WI38 (cell line): ENCODE measurements around the gene RHBDF2.

Source experiments
- H3K4me3 ChIP-seq: 2 replicates; pipeline ENCODE4 v1.5.1; 2011; ENCODE audit warnings: low read depth, mild to moderate bottlenecking, control low read depth, low read length
- CTCF ChIP-seq: IDR thresholded peaks from 2 replicates; pipeline ENCODE4 v1.5.1; 2012; ENCODE audit warnings: low read depth, mild to moderate bottlenecking, control low read depth, low read length

Gene RHBDF2

GRCh38 chr17:76478097-76478496, 23.1 kb downstream of the RHBDF2 start:
- no peak for TF ChIP-seq CTCF
- no peak overlapping the region for H3K4me3 ChIP-seq

- TF ChIP-seq CTCF, result no peak
- no peak overlapping the region for H3K4me3 ChIP-seq
Measured at GRCh38 chr17:76477576-76477975, 23.6 kb downstream of the RHBDF2 start.

- no peak for TF ChIP-seq CTCF
- H3K4me3 ChIP-seq, result no peak overlapping the region
Measured at GRCh38 chr17:76476736-76477135, 24.5 kb downstream of the RHBDF2 start.

- TF ChIP-seq CTCF, result no peak
- H3K4me3 ChIP-seq, result no peak overlapping the region
Measured at GRCh38 chr17:76475302-76475701, 25.9 kb downstream of the RHBDF2 start.

- TF ChIP-seq CTCF, result no peak
- no peak overlapping the region for H3K4me3 ChIP-seq
Measured at GRCh38 chr17:76474894-76475293, 26.3 kb downstream of the RHBDF2 start.

- no peak for TF ChIP-seq CTCF
- H3K4me3 ChIP-seq, result no peak overlapping the region
Measured at GRCh38 chr17:76474238-76474637, 27.0 kb downstream of the RHBDF2 start.

- no peak; the same call in 1 of the 2 replicates for TF ChIP-seq CTCF
Measured at GRCh38 chr17:76473541-76473985, 27.7 kb downstream of the RHBDF2 start.

More at GRCh38 chr17:76473541-76473985, 27.7 kb downstream of the RHBDF2 start:
- H3K4me3 ChIP-seq, result no peak overlapping the region
